ENCODE measurements around the gene ARIH2. TPM values are rescaled to one million over a fixed set of nuclear protein-coding genes. Genes with fewer than 3 reads are reported as not detected.

The ARIH2 gene
- total and polyA plus RNA-seq, 2 of the 8 experiments (the other 6 are each of a cell fraction or from before 2014, with no cell fraction given), result 72.9 to 136 TPM

DNA sequence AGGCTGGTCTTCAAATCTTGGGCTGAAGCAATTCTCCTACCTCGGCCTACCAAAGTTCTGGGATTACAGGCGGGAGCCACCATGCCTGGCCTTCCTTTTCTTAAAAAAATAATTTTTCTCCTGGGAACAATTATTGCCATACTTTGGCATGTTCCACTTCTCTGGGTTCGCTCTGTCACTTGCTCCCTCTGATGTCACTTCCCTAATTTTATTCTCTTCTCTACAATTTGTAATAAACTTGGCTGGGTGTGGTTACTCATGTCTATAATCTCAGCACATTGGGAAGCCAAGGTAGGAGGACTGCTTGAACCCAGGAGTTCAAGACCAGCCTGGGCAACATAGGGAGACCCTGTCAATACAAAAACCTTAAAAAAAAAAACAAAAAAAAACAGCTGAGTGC, 116.6 kb downstream of the ARIH2 start:
- no peak overlapping the region for H3K9ac ChIP-seq (replicated peaks in 1 of 4; ENCODE audit: extremely low read depth in 1 of 4, low read depth in 3 of 4, low read length in 3 of 4)
- no peak overlapping the region for H4K5ac ChIP-seq (ENCODE audit: insufficient read length, low read depth, low read length)
- peaks cover 2% of the 10 kb centered on the region; the same call in 1 of the 2 replicates for H3K79me1 ChIP-seq (ENCODE audit: low read depth, low read length)
- no peak overlapping the region for H2BK20ac ChIP-seq (ENCODE audit: low read length)
- FAIRE-seq (no peak), DNase-seq (ENCODE audit: low read depth in 1 of 2, low spot score in 2 of 2) (no peak)
- H4K20me1 ChIP-seq (replicated peaks in 1 of 2; ENCODE audit: control insufficient read depth in 1 of 2, insufficient read depth in 2 of 2, low read length in 2 of 2), result peaks cover 7 to 9% of the 10 kb centered on the region in 2 experiments
- H2BK120ac ChIP-seq (replicated peaks; ENCODE audit: low read depth, low read length), result no peak overlapping the region
- no peaks in the 10 kb centered on the region for H3K27me3 ChIP-seq (replicated peaks in 1 of 4; ENCODE audit: control insufficient read depth in 3 of 4, extremely low read depth in 1 of 4, insufficient read depth in 3 of 4, low read length in 3 of 4)
- no peak overlapping the region for H3K4ac ChIP-seq (replicated peaks; ENCODE audit: insufficient read length, low read depth, low read length)
- no peak overlapping the region for H3K4me2 ChIP-seq (ENCODE audit: insufficient read depth in 1 of 2, low read depth in 2 of 2, low read length in 2 of 2)
- H3K79me2 ChIP-seq (ENCODE audit: control insufficient read depth in 1 of 2, insufficient read depth in 2 of 2, low read length in 2 of 2), result no peaks in the 10 kb centered on the region
- H2BK12ac ChIP-seq (ENCODE audit: low read depth, low read length), result no peak overlapping the region
- no peak overlapping the region for H3K14ac ChIP-seq (ENCODE audit: insufficient read length)
- H3K4me3 ChIP-seq (ENCODE audit: extremely low read depth in 1 of 4, insufficient read depth in 2 of 4, low read depth in 3 of 4, low read length in 4 of 4), result no peak overlapping the region
- no peaks in the 10 kb centered on the region for H3K4me1 ChIP-seq (replicated peaks in 1 of 4; ENCODE audit: control insufficient read depth in 3 of 4, insufficient read depth in 4 of 4, low read length in 3 of 4)
- H4K8ac ChIP-seq (ENCODE audit: extremely low read depth, insufficient read depth, low read length), result no peak overlapping the region
- H3K36me3 ChIP-seq (ENCODE audit: control insufficient read depth in 2 of 4, insufficient read depth in 4 of 4, low read length in 3 of 4), result peaks cover 20 to 49% (median 36%) of the 10 kb centered on the region in 4 experiments
- no peaks in the 10 kb centered on the region for H3K9me3 ChIP-seq (ENCODE audit: insufficient read depth in 2 of 2, low read depth in 1 of 2, low read length in 1 of 2)
- no peak overlapping the region for H2AK5ac ChIP-seq (ENCODE audit: low read depth, low read length)
- no peak overlapping the region for H3K18ac ChIP-seq (ENCODE audit: extremely low read depth, low read length)
- no peak overlapping the region for H2BK5ac ChIP-seq (ENCODE audit: low read depth, low read length)
- CTCF ChIA-PET (ENCODE audit: partially characterized antibody), result no interaction called here
- no peak overlapping the region for H3K23ac ChIP-seq (ENCODE audit: insufficient read length)
- H2BK15ac ChIP-seq (ENCODE audit: low read length), result no peak overlapping the region
- H3K56ac ChIP-seq (replicated peaks; ENCODE audit: insufficient read length, low read depth, low read length), result no peak overlapping the region
- TF ChIP-seq RNF2 (IDR thresholded peaks at IDR 0.05; ENCODE audit: borderline replicate concordance, low read depth, low read length, missing control alignments, poor library complexity, severe bottlenecking) (no peak), MAFK (IDR thresholded peaks at IDR 0.05; ENCODE audit: low read depth, low read length) (no peak), SP2 (IDR thresholded peaks at IDR 0.05; ENCODE audit: low read length) (no peak), RAD21 (IDR thresholded peaks at IDR 0.05 in 1 of 2, conservative IDR thresholded peaks at IDR 0.05 in 1 of 2; ENCODE audit: low read depth in 2 of 2, low read length in 2 of 2) (no peak), ASH2L (IDR thresholded peaks at IDR 0.05; ENCODE audit: low read length) (no peak), FOSL1 (IDR thresholded peaks at IDR 0.05; ENCODE audit: insufficient read depth, low read depth, low read length) (no peak), CBX8 (IDR thresholded peaks at IDR 0.05; ENCODE audit: borderline replicate concordance, low read depth, low read length) (no peak)
- WGBS, 2 experiments (ENCODE audit: extremely low coverage in 1 of 2, insufficient coverage in 1 of 2, insufficient read length in 1 of 2, insufficient replicate concordance in 2 of 2, low coverage in 1 of 2, low lambda C conversion rate in 2 of 2, missing lambda C conversion rate in 1 of 2), result 89% methylated on average over 3 of the region's 3 CpGs; no CpG with 5 or more reads in 1 of the 2 experiments
- H3K23me2 ChIP-seq (ENCODE audit: low read depth, low read length), result no peaks in the 10 kb centered on the region
- POLR2A ChIA-PET (ENCODE audit: partially characterized antibody), result interaction anchor here (0.6 to 5.5 kb wide), 3 partner anchors 13 to 408 kb away, joined by 3 to 41 read pairs (median 3); partner anchors contain the start of gene NDUFAF3
- H3K27ac ChIP-seq (ENCODE audit: low read depth, low read length), result no peak overlapping the region
- H4K91ac ChIP-seq (replicated peaks; ENCODE audit: insufficient read length, low read length), result no peak overlapping the region
- H2AFZ ChIP-seq (ENCODE audit: low read length), result no peak overlapping the region

Data from H1 (cell line).